GM19043 (cell line): ENCODE measurements around the gene SH3PXD2A.
"Not testable (repeated sequence)": the region's sequence is repeated elsewhere in the genome, so short reads cannot be mapped to it uniquely, and the experiment has no call there.

Source experiments
- ATAC-seq: cut with Tn5 transposase; IDR thresholded peaks from one replicate; pipeline ENCODE4 v1.9.1; 2021; ENCODE audit warnings: low read depth; ENCODE audit not compliant: unreplicated experiment

The SH3PXD2A gene

DNA sequence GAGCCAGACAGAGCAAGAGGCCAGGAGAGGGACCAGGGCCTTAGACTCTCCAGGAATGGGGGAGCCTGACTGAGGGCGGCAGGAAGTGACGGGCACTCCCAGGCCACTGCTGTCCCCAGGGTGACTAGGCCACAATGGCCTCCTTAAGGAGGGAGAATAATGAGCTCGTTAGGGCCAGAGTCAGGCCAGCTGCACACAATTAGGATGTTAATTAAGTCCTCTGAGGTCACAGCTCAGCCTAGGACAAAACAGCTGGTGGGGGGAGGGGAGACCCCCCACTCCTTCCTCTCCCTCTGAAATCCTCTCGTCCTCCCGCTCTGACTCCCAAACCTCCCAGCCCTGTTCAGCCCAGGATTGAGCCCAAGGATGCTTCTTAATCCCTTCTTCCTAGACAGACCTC, 218.9 kb downstream of the SH3PXD2A start:
- ATAC-seq: no peak

DNA sequence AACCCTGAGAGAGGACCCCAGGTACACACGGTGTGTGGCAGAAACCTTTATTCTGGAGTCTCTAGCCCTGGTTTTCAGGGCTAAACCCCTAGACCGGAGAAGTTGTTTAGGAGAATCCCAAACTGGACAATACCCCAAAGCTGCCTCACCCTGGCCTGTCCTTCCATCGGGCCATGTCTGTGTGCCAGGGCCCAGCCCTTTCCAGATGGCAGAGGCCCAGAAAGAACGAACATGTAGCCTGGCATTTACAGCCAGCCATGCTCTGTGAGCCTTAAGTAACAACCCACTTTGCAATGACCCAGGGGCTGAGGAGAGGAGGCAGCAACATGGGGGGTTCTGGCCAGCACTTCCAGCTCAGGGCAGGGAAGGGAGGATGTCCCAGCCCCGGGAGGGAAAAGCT, 219.8 kb downstream of the SH3PXD2A start:
- ATAC-seq: no peak

DNA sequence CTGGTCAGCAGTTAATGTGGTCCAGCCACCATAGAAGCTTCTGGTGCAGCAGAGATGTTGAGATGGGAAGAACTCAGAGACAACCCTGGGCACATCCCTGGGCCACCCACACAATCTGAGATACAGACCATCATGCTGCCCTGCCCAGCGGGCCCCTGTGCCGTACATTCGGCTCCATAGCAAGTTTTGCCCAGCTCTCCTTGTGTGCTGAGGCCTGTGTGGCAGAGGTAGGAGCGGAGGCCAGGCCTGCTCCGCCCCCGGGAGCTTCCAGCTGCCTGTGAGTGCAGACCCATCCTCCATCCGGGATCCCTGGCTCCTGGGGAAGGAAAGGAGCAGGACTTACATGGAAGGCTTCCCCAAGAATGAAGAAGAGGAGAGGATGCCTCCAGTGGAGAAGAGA, 221.5 kb downstream of the SH3PXD2A start:
- no peak for ATAC-seq

DNA sequence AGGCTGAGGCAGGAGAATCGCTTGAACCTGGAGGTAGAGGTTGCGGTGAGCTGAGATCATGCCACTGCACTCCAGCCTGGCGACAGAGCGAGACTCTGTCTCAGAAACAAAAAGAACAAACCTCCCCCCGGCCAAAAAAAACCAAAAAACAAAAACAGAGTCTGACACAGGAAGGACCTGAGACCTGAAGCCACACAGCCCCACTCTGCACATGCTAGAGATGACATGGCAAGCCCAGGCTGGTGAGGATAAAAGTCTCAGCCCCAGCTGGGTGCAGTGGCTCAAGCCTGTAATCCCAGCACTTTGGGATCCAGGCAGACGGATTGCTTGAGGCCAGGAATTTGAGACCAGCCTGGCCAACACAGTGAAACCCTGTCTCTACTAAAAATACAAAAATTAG, 222.5 kb downstream of the SH3PXD2A start:
- ATAC-seq: not testable (repeated sequence)

DNA sequence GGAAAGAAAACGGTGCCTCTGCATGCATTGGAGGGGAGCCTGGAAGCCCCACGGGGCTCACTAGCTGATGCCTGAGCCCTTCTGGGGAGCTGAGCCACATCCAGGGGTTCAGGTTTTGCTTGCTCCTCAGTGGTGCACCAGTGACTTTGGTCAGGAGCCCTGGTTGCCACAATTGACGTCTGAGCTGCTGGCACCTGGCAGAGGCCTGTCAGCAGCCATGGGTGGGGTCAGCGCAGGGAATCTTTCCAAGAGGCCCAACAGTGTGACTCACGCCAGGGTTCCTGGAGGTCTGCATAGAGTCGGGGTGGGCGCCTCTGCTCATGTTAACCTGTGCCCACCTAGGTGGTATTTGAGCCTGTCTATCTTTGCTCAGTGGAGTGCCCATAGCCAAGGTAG, 223.1 kb downstream of the SH3PXD2A start:
- ATAC-seq: no peak

DNA sequence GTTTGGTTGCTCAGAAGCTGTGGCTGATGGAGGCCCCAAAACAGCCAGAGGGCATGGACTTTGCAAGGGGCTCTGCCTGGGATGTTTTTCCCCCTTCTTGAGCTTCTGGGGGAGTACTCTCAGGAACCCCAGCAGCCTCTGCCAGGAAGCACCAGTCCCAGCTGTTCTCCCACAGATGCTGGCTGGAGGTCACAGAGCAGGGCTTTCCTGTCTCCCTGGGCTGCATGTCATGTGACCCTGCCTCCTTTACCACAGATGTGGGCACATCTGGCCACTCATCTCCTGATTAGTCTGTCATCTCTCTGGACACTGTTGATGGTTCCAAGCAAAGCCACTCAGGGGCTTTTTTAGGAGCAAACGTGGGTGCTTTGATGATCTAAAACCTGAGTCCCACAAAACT, 225.2 kb downstream of the SH3PXD2A start:
- no peak for ATAC-seq

DNA sequence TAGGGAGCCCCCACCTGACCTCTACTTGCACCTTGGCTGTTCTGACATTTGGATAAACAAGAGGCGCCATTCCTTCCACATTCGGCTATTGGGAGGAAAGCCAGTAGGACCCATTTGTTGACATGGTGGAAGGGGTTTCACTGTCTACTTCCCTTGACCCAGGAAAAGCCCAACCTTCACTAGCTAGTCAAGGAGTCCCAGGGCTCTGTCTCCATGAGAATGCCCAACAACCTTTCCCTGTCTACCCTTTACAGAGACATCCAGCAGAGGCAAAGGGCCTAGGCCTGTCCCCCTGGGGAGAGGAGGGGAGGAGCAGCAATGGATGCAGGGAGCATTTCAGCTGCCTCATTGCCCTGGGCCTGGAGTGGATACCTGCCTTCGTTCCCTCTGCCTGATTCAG, 225.8 kb downstream of the SH3PXD2A start:
- ATAC-seq: no peak

DNA sequence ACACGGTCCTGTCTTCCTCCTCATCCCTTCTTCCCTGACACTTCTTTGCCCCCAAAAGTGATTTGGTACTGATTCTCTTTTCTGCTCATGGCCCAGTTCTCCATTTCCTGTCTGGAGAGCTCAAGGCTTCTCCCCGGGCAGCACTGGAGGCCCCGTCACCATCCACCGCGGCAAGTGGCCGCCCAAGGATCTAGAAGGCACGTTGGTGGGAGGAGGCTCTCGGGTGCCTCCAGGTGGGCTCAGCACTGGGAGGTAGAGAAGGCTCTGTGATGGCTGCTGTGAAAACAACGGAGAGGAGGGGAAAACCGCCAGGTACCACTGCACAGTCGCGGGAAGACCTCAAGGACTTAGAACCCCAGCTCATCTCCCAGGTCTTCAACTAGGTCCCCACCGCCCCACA, 227.5 kb downstream of the SH3PXD2A start:
- ATAC-seq: no peak

DNA sequence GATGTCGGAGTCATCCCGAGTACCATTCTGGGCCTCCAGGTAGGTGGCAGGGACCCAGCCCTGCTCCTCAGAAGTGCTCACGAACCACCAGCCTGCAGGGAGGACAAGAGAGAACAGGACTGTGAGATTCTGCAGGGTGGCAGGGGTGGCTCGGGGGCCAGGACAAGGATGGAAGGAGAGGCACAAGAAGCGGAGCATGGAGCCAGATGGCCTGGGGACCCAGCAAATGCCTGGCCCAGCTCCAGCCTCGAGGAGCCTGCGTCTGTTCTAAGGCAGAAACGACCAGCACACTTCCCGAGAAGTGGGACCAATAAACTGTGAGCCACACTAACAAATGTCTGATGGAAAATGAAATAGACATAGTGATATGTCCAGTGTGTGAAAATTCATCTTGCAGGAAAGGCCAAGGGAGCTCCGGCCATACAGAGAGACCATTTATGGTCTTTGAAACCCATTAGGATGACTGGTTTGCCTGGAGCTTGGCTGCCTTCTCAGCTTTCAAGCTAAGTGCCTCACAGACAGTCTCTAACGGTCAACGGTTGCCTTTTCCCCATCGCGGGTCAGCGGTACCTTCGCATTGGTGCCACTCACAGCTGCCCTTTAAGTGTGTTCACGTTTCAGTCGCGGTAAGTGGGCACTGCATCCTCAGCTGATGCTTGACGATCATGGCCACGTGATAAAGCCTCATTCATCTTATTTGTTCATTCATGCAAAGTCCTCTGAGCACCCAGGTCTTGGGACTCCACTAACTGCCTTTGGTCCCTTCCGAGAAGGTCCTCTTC, 228.1 kb downstream of the SH3PXD2A start:
- no peak for ATAC-seq

DNA sequence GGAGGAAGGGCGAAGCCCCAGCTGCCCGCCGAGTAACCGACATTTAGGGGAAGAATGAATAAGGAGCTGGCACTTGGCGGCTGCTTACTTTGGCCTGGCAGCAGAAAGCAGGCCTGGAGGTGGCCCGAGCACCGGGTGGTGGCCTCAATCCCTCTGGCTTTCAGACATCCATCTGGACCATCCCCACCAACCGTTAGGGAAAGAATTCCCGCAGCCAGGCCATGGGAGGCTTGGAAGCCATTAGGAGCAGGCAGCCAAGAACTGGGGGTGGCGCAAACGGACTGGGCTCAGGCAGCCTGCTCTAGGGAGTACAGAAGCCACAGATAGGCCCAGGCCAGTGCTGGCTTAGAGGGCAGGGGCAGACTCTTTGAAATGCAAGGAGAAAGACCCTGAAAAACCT, 229.2 kb downstream of the SH3PXD2A start:
- no peak for ATAC-seq

DNA sequence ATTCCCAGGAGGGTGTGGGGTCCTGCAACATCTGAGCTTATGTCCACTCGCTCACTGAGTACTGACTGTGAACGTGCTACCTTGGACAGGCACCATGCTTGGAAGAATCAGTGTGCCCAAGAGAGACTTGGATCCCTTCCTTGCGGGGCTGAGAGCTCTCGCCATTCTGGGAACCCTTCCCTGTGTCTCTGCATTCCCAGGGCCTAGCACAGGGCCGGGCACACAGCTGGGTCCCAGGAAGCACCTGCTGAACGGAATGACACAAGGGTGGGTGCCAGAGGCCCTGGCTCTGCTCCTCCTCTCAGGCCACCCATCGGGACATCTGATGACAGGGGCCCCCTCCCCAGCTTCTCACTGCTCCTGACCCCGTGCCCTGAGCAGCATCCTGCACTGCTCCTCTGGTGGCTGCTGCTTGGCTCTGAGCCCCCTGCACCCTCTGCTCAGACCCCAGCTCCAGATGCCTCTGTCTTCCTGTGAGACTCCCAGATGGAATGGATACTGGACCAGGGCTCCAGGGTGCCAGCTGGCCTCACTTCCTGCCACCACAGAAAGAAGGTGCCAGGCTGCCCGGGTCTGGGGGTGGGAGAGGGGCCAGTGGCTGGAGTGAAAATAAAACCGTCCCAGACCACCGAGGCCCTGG, 232.3 kb downstream of the SH3PXD2A start:
- no peak for ATAC-seq

DNA sequence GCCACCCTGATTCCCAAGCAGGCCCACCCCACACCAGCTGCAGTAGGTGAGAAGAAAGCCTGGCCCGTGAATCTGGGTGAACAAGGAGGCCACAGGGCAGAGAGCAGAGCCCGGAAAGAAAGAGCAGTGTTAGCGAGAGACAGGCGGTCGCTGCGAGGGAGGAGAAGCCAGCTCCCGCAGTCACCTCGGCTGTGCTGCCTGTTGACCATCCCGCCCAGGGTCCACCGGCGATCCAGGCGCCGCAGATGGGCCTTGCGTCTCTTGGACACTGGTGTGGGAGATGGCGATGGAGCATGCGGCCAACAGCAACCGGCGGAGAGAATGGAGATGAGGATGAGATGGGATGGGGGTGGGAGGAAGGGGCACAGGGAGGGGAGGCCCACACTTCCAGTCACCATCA, 233.1 kb downstream of the SH3PXD2A start:
- no peak for ATAC-seq

DNA sequence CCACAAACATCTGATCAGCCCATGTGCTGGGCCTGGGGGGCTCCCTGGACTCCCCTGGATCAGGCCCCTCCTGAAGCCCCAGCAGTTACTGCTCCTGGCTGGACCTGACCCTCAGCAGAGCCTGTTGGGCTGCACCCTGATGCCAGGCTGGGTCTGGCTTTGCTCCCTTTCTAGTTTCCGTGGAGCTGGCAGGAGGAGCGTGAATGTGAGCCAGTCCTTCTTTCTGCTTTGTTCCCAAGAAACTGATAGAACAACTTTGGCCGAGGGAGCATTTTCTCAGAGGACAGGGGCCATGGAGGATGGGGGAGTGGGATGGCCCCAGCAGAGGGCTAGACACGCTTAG, 233.6 kb downstream of the SH3PXD2A start:
- no peak for ATAC-seq

DNA sequence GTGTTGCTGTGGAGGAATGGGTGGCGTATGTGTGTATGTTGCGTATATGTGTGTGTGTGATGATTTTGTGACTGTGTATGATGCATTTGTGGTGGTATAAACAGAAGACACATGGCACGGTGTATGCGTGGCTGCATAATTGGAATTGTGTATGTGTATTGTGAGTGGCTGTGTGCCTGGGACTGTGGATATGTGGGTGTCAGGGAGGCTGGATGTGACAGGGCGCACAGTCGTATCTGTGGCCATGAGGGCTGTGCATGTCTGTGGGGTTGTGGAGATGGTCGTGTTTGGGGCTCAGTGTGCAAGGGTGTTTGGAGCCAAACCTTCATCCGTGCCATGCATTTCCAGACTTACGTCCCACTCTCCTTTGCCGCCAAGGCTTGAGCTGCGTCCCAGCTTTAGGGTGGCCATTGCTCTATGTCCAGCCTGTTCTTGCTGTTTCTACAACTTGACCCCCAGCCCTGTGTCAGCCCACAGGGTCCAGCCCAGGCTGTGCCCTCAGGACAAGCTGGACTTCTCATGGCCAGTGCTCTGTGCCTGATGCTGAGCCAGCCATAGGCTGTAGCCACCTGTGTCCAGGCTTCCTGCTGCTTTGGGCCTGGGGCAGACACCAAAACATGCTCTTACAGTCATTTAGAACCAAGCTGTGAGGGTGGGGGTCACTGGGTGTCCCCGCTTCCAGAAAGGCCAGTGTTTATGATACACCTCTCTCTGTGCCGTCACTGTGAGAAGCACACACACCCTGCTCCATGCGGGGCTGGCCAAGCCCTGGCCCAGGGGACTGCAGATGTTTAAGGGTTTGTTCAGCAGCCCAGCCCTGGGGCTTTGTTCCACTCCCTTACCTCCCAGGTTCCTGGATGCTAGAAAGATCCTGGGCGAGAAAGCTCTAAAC, 234.2 kb downstream of the SH3PXD2A start:
- no peak for ATAC-seq

DNA sequence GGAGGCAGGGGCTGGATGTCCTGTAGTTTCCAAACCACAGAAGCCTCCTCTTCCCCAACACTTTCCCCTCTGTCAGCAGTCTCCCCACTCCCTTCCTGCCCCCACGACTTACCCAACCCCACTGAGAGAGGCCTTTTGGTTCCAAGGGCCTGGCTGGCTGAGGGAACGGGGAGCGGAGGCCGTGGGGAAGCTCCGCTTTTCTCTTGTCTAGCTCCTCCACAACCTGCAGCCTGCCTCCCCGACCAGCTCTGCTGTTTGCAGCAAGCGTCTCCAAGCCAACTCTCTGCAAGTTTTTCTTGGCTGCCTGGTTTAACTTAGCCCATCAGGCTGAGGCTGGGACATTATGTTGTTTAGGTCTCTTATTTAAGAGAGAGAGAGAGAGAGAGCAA, 235.0 kb downstream of the SH3PXD2A start:
- ATAC-seq: no peak

DNA sequence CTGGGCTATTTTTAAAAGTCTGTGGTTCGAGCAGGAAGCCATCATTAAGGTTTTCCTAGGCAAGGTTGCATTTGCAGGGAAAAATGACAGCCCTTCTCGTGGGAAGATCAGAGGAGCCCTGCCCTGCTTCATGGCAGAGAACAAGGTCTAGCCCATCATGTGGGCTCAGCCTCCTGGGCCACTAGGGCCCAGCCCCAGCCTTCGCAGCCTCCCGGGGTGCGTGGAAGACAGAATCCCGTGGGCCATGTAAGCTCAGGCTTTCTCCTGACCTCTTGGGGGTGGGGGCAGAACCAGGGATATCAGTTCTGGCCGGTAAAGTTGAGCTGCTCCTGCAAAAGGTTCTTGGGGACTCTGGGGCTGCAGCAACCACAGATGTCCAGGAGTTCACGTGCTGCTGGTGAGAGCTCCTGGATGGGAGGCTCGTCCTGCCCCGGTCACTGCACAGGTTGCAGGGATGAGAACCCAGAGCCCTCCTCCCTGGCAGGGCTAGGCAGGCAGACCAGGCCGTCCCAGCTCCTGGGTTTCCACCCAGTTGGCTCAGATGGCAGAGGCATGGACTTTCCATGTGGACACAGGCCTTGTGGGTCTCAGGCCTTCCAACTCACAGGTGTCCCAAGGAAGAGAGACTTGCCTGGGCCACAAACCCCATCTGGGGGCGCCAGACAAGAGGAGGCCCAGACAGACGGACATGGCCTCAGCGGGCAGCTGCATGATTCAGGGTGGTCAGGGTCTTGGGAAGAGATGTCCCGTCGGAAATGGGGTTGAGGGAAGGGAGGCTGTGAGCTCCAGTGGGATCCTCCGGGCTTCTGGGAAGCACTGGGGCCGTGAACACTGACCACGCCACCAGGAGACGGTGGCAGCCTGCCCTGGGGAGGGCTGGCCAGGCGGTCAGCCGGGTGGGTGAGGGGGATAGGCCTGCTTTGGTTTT, 235.7 kb downstream of the SH3PXD2A start:
- no peak for ATAC-seq

DNA sequence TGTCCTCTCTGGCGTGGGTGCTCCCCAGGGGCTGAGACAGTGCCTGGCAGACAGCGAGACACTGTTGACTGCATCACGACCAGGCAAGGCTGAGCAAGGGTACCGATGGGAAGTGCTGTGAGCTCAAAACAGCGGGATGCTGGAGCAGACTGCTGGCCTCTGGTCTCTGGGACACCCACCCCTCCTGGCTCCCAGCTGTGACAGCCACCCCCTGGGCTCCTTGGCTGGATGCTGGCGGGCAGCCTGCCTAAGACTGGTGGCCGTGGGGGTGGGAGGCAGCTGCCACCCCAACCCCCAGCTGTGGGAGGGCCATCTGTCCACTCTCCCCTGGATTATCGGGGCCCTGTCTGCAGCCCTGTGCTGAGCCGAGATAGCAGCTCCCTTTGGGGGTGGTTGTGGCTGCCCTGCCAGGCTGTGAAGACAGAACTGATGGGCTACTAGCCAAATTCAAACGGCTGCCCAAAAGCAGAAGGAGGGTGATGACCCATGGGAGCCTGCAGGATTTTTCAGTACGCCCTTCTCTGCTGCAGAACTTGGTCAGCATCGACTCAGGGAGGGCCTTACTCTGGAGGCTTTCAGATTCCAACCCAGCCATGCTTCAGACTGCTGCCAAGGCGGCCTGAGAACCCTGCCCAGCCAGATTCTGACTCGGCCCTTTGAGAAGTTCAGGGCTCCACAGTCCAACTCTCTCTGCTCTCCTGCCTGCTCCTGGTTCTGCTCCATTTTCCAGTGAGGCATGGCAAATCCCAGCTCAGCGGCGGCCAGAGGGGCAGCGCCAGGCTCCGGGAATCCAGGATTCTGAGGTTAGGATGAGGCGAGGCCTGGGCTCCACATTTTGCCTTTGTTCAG, 236.6 kb downstream of the SH3PXD2A start:
- no peak for ATAC-seq

DNA sequence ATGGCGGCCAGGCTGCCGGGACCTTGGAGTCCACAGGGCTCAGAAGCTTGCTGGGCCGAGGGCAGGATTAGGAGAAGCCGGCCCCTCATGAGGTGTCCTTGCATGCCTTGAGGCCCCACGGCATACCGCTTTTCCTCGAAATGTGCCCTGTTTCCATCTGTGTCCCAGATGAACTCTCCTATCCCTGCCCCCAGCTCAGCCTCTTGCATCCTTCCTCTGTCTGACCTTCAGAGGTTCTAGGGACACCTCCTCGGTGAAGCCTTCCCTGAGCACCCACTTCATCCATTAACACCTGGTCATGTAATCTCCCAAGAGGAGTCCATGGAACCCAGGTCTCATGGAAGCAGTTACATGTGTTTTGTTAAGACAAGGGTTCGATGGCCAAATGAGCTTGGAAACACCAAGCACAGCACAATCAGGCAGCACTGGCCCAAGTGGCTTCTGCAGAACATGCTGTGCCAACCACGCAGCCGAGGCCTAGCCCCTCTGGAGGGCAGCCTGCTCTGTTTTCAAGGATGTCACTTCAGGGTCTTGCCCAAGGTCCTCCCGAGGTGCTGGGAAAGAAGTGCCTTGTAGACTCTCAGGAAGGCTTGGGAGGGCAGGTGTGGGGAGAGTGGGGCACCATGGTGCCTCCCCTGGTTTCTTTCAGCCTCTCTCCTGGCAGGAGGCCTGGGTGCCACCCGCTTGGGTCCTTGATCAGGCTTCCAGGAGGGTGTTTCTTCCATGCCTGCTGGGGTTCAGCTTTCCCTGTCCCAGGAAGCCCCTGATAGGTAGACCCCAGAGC, 237.6 kb downstream of the SH3PXD2A start:
- ATAC-seq: no peak
